Measurements from ENCODE around the gene MSX2.

- TF ChIP-seq, protein P1, sequence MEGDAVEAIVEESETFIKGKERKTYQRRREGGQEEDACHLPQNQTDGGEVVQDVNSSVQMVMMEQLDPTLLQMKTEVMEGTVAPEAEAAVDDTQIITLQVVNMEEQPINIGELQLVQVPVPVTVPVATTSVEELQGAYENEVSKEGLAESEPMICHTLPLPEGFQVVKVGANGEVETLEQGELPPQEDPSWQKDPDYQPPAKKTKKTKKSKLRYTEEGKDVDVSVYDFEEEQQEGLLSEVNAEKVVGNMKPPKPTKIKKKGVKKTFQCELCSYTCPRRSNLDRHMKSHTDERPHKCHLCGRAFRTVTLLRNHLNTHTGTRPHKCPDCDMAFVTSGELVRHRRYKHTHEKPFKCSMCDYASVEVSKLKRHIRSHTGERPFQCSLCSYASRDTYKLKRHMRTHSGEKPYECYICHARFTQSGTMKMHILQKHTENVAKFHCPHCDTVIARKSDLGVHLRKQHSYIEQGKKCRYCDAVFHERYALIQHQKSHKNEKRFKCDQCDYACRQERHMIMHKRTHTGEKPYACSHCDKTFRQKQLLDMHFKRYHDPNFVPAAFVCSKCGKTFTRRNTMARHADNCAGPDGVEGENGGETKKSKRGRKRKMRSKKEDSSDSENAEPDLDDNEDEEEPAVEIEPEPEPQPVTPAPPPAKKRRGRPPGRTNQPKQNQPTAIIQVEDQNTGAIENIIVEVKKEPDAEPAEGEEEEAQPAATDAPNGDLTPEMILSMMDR (conservative IDR thresholded peaks at IDR 0.05; ENCODE audit: low read depth, low read length) = no peak
- TF ChIP-seq EZH2phosphoT487 (IDR thresholded peaks at IDR 0.05; ENCODE audit: borderline replicate concordance, low read length) = no peak
- no peak for TF ChIP-seq EZH2 (IDR thresholded peaks at IDR 0.05; ENCODE audit: low read length, unreplicated experiment)
Observed at GRCh38 chr5:174707671-174708070, 16.7 kb upstream of the MSX2 start.
